HepG2 (cell line): ENCODE measurements around the gene NFATC3. TPM values are rescaled to one million over a fixed set of nuclear protein-coding genes. Genes with fewer than 3 reads are reported as not detected.

Experiments
- ARNT ChIP-seq: fragments of 450-650 bp; IDR thresholded peaks from 2 replicates; pipeline ENCODE4 v1.6.1; 2017
- ETV5 ChIP-seq: IDR thresholded peaks from 2 replicates; pipeline ENCODE4 v1.6.1; 2018; ENCODE audit warnings: missing biosample characterization, missing genetic modification reagents, inconsistent platforms, borderline replicate concordance
- HES4 ChIP-seq: sonication (generic); formaldehyde crosslinking; IDR thresholded peaks from 2 replicates; pipeline ENCODE4 v1.9.0; 2021; ENCODE audit warnings: mild to moderate bottlenecking, missing genetic modification reagents, borderline replicate concordance
- MBNL3 ChIP-seq: fragments of 250-450 bp; sonication (Bioruptor Pico); conservative IDR thresholded peaks from 2 replicates; pipeline ENCODE4 v1.8.0; 2022; ENCODE audit warnings: mild to moderate bottlenecking, inconsistent platforms
- NAIF1 ChIP-seq: sonication (generic); formaldehyde crosslinking; IDR thresholded peaks from 2 replicates; pipeline ENCODE4 v1.5.0; 2020; ENCODE audit warnings: mild to moderate bottlenecking, missing genetic modification reagents, borderline replicate concordance
- PHF8 ChIP-seq: sonication (generic); formaldehyde crosslinking; IDR thresholded peaks from 2 replicates; pipeline ENCODE4 v1.5.0; 2020; ENCODE audit warnings: missing genetic modification reagents
- SOX5 ChIP-seq: IDR thresholded peaks from 2 replicates; pipeline ENCODE4 v1.6.1; 2016; ENCODE audit warnings: borderline replicate concordance
- TBL1XR1 ChIP-seq: fragments of 150-350 bp; IDR thresholded peaks from 2 replicates; pipeline ENCODE4 v1.6.1; 2014; ENCODE audit warnings: borderline replicate concordance, low read length; ENCODE audit not compliant: partially characterized antibody
- TEAD3 ChIP-seq: optimal IDR thresholded peaks from 2 replicates; pipeline ENCODE3; 2016; ENCODE audit warnings: borderline replicate concordance
- ZNF24 ChIP-seq: fragments of 450-650 bp; IDR thresholded peaks from 2 replicates; pipeline ENCODE4 v1.6.1; 2017; ENCODE audit warnings: antibody characterized with exemption, mild to moderate bottlenecking
- ZNF772 ChIP-seq: sonication (generic); formaldehyde crosslinking; IDR thresholded peaks from 2 replicates; pipeline ENCODE4 v1.5.0; 2020; ENCODE audit warnings: mild to moderate bottlenecking, missing genetic modification reagents
- ZNF879 ChIP-seq: sonication (generic); formaldehyde crosslinking; IDR thresholded peaks from 2 replicates; pipeline ENCODE4 v1.8.1; 2023; ENCODE audit warnings: missing genetic modification reagents
- ZSCAN12 ChIP-seq: sonication (generic); formaldehyde crosslinking; IDR thresholded peaks from 2 replicates; pipeline ENCODE4 v1.9.0; 2021; ENCODE audit warnings: mild to moderate bottlenecking, missing genetic modification reagents
- polyA plus RNA-seq, 8 experiments: library from polyadenylated mRNA; depleted of rRNA in 3 of 8; stranded (reverse) in 7 of 8; unstranded in 1 of 8; fragments of >200 nt; fragmentation: Illumina TruSeq in 4 of 8; extraction: Trizol in 4 of 8; gene quantifications; 2 replicates each; pipeline versions ENCODE4 v1.2.1 to v1.2.3, GENCODE V29; 2011 to 2016; ENCODE audit warnings: low read depth in 4 of 8, missing spikeins in 1 of 8, mixed read lengths in 1 of 8; ENCODE audit not compliant: insufficient read depth in 1 of 8
- total RNA-seq, 5 experiments: library from RNA; depleted of rRNA; stranded (reverse); fragments of >200 nt; fragmentation: Illumina TruSeq; extraction: Trizol; gene quantifications; 2 replicates each; pipeline ENCODE4 v1.2.3, GENCODE V29; 2016; ENCODE audit warnings: low read depth in 1 of 5
- TF ChIP-seq, protein P1 (sequence below): sonication (generic); formaldehyde crosslinking; IDR thresholded peaks from 2 replicates; pipeline ENCODE4 v1.4.0; 2020; ENCODE audit warnings: missing genetic modification reagents, borderline replicate concordance
- TF ChIP-seq, protein P2 (sequence below): IDR thresholded peaks from 2 replicates; pipeline ENCODE4 v1.6.1; 2016; ENCODE audit warnings: missing compliant biosample characterization, missing genetic modification reagents, borderline replicate concordance
- TF ChIP-seq, protein P3 (sequence below): sonication (generic); formaldehyde crosslinking; conservative IDR thresholded peaks from 2 replicates; pipeline ENCODE4 v1.4.0; 2020; ENCODE audit warnings: missing genetic modification reagents
- TF ChIP-seq, protein P4 (sequence below): sonication (generic); formaldehyde crosslinking; IDR thresholded peaks from 2 replicates; pipeline ENCODE4 v1.5.0; 2020; ENCODE audit warnings: mild to moderate bottlenecking, missing genetic modification reagents
- TF ChIP-seq, protein P5 (sequence below): sonication (generic); formaldehyde crosslinking; IDR thresholded peaks from 2 replicates; pipeline ENCODE4 v1.9.0; 2021; ENCODE audit warnings: missing genetic modification reagents, mild to moderate bottlenecking, borderline replicate concordance
- TF ChIP-seq, protein P6 (sequence below): sonication (generic); formaldehyde crosslinking; IDR thresholded peaks from 2 replicates; pipeline ENCODE4 v1.9.0; 2022; ENCODE audit warnings: missing genetic modification reagents, mild to moderate bottlenecking, borderline replicate concordance

Gene NFATC3
- total and polyA plus RNA-seq, 2 of the 13 experiments (the other 11 are each of a cell fraction or from before 2014, with no cell fraction given) = 52.6 to 62.7 TPM

DNA sequence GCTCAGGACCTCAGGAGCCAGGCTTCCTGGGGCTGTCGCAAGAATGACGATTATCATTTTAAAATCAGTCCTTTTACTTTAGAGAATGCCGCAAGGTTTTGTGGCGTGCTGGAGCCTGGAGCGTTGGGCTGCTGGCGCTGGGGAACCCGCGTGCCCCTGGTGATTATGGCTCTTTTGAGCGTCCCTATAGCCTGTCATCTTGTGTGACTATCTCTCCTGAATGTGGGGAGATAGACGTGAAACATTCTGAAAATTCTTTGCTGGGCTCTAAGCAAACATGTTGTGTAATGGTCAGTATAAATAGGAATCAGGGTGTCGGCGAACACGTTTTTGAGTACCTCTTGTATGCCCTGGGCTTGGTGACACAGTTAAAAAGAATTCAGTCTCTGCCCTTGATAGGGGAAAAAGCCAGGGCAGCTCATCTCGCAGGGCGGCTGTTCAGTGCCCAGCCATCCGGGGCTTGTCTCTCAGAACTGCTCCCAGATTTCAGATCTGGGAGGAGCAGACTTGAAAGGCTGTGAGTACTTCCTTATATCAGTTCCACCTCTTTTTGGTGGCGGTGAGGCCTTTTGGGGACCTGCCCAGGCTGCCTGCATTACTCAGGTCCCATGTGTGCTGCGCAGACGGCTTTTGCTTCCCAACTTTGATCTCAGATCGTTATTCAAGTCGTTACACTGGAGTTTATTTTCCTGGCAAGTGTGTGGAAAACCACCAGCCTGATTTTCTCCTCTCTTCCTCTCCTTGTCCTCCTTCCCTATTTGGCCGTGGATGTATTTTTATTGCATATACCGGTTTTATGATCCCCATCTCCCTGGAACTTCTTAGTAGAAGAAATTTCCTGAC, 180.1 kb downstream of the NFATC3 start (continued):
- TF ChIP-seq, protein P1, sequence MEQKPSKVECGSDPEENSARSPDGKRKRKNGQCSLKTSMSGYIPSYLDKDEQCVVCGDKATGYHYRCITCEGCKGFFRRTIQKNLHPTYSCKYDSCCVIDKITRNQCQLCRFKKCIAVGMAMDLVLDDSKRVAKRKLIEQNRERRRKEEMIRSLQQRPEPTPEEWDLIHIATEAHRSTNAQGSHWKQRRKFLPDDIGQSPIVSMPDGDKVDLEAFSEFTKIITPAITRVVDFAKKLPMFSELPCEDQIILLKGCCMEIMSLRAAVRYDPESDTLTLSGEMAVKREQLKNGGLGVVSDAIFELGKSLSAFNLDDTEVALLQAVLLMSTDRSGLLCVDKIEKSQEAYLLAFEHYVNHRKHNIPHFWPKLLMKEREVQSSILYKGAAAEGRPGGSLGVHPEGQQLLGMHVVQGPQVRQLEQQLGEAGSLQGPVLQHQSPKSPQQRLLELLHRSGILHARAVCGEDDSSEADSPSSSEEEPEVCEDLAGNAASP (CRISPR knock-in tag) = peak; percentile 84; the same call in 1 of the 2 replicates
- TF ChIP-seq, protein P2, sequence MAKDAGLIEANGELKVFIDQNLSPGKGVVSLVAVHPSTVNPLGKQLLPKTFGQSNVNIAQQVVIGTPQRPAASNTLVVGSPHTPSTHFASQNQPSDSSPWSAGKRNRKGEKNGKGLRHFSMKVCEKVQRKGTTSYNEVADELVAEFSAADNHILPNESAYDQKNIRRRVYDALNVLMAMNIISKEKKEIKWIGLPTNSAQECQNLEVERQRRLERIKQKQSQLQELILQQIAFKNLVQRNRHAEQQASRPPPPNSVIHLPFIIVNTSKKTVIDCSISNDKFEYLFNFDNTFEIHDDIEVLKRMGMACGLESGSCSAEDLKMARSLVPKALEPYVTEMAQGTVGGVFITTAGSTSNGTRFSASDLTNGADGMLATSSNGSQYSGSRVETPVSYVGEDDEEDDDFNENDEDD (CRISPR knock-in tag) = no peak
- TF ChIP-seq ZNF879 (CRISPR knock-in tag) (no peak), ZNF772 (peak; percentile 40; the same call in 1 of the 2 replicates), TBL1XR1 (peak; percentile 92), NAIF1 (CRISPR knock-in tag) (0 out of 2 replicates have a peak, but pooled peaks have one; percentile 67), ARNT (no peak), ETV5 (peak; percentile 80), ZSCAN12 (peak; percentile 54; the same call in 1 of the 2 replicates), SOX5 (peak; percentile 89; the same call in 1 of the 2 replicates), TEAD3 (CRISPR knock-in tag) (peak; percentile 99), ZNF24 (no peak), MBNL3 (no peak), HES4 (CRISPR knock-in tag) (no peak), PHF8 (CRISPR knock-in tag) (peak; percentile 56; the same call in 1 of the 2 replicates)
- TF ChIP-seq, protein P3, sequence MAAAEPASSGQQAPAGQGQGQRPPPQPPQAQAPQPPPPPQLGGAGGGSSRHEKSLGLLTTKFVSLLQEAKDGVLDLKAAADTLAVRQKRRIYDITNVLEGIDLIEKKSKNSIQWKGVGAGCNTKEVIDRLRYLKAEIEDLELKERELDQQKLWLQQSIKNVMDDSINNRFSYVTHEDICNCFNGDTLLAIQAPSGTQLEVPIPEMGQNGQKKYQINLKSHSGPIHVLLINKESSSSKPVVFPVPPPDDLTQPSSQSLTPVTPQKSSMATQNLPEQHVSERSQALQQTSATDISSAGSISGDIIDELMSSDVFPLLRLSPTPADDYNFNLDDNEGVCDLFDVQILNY (CRISPR knock-in tag) = no peak
- TF ChIP-seq, protein P4, sequence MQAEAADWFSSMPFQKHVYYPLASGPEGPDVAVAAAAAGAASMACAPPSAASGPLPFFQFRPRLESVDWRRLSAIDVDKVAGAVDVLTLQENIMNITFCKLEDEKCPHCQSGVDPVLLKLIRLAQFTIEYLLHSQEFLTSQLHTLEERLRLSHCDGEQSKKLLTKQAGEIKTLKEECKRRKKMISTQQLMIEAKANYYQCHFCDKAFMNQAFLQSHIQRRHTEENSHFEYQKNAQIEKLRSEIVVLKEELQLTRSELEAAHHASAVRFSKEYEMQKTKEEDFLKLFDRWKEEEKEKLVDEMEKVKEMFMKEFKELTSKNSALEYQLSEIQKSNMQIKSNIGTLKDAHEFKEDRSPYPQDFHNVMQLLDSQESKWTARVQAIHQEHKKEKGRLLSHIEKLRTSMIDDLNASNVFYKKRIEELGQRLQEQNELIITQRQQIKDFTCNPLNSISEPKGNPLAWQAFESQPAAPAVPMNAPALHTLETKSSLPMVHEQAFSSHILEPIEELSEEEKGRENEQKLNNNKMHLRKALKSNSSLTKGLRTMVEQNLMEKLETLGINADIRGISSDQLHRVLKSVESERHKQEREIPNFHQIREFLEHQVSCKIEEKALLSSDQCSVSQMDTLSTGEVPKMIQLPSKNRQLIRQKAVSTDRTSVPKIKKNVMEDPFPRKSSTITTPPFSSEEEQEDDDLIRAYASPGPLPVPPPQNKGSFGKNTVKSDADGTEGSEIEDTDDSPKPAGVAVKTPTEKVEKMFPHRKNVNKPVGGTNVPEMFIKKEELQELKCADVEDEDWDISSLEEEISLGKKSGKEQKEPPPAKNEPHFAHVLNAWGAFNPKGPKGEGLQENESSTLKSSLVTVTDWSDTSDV = 0 out of 2 replicates have a peak, but pooled peaks have one; percentile 3
- TF ChIP-seq, protein P5, sequence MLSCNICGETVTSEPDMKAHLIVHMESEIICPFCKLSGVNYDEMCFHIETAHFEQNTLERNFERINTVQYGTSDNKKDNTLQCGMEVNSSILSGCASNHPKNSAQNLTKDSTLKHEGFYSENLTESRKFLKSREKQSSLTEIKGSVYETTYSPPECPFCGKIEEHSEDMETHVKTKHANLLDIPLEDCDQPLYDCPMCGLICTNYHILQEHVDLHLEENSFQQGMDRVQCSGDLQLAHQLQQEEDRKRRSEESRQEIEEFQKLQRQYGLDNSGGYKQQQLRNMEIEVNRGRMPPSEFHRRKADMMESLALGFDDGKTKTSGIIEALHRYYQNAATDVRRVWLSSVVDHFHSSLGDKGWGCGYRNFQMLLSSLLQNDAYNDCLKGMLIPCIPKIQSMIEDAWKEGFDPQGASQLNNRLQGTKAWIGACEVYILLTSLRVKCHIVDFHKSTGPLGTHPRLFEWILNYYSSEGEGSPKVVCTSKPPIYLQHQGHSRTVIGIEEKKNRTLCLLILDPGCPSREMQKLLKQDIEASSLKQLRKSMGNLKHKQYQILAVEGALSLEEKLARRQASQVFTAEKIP (CRISPR knock-in tag) = no peak
- TF ChIP-seq, protein P6, sequence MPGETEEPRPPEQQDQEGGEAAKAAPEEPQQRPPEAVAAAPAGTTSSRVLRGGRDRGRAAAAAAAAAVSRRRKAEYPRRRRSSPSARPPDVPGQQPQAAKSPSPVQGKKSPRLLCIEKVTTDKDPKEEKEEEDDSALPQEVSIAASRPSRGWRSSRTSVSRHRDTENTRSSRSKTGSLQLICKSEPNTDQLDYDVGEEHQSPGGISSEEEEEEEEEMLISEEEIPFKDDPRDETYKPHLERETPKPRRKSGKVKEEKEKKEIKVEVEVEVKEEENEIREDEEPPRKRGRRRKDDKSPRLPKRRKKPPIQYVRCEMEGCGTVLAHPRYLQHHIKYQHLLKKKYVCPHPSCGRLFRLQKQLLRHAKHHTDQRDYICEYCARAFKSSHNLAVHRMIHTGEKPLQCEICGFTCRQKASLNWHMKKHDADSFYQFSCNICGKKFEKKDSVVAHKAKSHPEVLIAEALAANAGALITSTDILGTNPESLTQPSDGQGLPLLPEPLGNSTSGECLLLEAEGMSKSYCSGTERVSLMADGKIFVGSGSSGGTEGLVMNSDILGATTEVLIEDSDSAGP (CRISPR knock-in tag) = 0 out of 2 replicates have a peak, but pooled peaks have one; percentile 45
